ENCODE measurements around the gene NOC2L.
"Not testable (repeated sequence)": the region's sequence is repeated elsewhere in the genome, so short reads cannot be mapped to it uniquely, and the experiment has no call there.

The NOC2L gene

DNA sequence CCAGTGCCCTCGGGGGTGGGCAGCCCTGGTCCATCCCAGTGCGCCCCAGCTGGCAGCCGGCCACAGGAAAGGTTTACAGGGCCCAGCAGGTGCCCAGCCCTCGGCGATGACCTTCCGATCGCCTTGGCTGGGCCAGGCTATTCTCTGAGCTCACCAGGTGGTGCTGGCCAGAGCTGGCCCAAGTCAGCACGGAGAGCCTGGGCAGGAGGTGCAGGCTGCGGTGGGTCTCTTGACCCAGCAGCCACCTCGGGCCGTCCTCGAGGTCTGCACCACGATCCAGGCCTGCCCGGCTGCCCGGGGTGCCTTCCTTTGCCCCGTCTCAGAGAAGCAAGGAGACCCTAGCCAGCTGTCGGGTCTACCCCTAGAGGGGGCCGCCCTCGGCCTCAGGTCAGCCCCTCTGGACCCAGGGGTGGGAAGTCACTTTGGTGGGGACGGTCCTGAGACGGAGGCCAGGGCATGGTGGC is 22.5 kb upstream of the NOC2L start:
- DNase-seq (ENCODE audit: insufficient read length, low spot score) (no peak), FAIRE-seq (no peak)
- no peak for TF ChIP-seq TAF1 (IDR thresholded peaks at IDR 0.05; ENCODE audit: low read depth, low read length)
- no peak for TF ChIP-seq SPI1 (IDR thresholded peaks at IDR 0.05; ENCODE audit: low read depth, low read length)
- no peak for TF ChIP-seq PAX5 (IDR thresholded peaks at IDR 0.05; ENCODE audit: insufficient read depth, low read length, severe bottlenecking)
- no peak for TF ChIP-seq POLR2AphosphoS5 (IDR thresholded peaks at IDR 0.05; ENCODE audit: low read depth, low read length)
- TF ChIP-seq POLR2A (IDR thresholded peaks at IDR 0.05; ENCODE audit: low read depth, low read length), result no peak
- no peak for TF ChIP-seq POU2F2 (IDR thresholded peaks at IDR 0.05; ENCODE audit: low read depth, low read length)

DNA sequence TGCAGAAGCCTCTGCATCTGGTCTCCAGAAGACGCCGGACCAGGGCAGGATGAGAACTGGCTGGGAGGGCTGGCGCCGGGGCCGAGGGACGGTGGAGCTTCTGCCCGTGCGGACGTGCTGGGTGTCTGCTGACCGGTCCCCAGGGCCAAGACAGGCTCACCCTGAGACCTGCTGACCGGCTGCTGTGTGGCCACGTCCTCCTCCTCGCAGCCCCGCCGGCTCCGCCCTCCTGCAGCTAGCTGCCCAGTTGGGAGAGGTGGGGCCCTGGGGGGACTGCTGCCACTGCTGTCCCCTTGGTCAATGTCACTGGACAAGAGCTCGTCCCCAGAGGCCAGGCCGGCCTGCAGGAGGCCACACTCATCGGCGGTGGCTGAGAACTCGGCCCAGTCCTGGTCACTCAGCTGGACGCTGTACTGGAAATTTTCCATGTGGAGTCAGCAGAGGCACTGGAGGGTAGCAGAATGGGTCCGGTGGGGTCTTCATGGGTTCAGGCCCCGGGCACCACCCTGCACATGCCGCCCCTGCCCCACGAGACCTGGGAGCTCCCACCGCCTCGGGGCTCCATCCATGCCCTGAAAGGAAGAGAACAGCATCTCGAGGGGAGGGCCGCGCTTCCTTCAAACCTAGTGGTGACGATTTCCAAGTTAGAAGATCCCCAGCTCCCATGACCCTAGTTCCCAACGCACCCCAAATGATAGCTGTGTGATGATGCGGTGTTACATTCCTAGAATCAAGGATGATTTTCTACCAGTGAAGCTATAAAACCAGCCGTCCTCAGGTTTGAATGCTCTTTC is 21.7 kb upstream of the NOC2L start:
- TF ChIP-seq POLR2A (IDR thresholded peaks at IDR 0.05; ENCODE audit: low read depth, low read length) (no peak), TAF1 (IDR thresholded peaks at IDR 0.05; ENCODE audit: low read depth, low read length) (no peak), SPI1 (IDR thresholded peaks at IDR 0.05; ENCODE audit: low read depth, low read length) (no peak), POU2F2 (IDR thresholded peaks at IDR 0.05; ENCODE audit: low read depth, low read length) (no peak), POLR2AphosphoS5 (IDR thresholded peaks at IDR 0.05; ENCODE audit: low read depth, low read length) (no peak), PAX5 (IDR thresholded peaks at IDR 0.05; ENCODE audit: insufficient read depth, low read length, severe bottlenecking) (no peak)
- FAIRE-seq, result no peak
- DNase-seq (ENCODE audit: insufficient read length, low spot score), result no peak

- TF ChIP-seq SPI1 (IDR thresholded peaks at IDR 0.05; ENCODE audit: low read depth, low read length) (no peak), TAF1 (IDR thresholded peaks at IDR 0.05; ENCODE audit: low read depth, low read length) (no peak), PAX5 (IDR thresholded peaks at IDR 0.05; ENCODE audit: insufficient read depth, low read length, severe bottlenecking) (no peak), POLR2A (IDR thresholded peaks at IDR 0.05; ENCODE audit: low read depth, low read length) (no peak), POLR2AphosphoS5 (IDR thresholded peaks at IDR 0.05; ENCODE audit: low read depth, low read length) (no peak), POU2F2 (IDR thresholded peaks at IDR 0.05; ENCODE audit: low read depth, low read length) (no peak)
- DNase-seq (ENCODE audit: insufficient read length, low spot score) (no peak), FAIRE-seq (no peak)
Measured at GRCh38 chr1:980137-980571, 21.1 kb upstream of the NOC2L start.

GRCh38 chr1:979744-980072 is 20.7 kb upstream of the NOC2L start:
- DNase-seq (ENCODE audit: insufficient read length, low spot score), result no peak
- TF ChIP-seq POLR2A (IDR thresholded peaks at IDR 0.05; ENCODE audit: low read depth, low read length) (no peak), POLR2AphosphoS5 (IDR thresholded peaks at IDR 0.05; ENCODE audit: low read depth, low read length) (no peak), PAX5 (IDR thresholded peaks at IDR 0.05; ENCODE audit: insufficient read depth, low read length, severe bottlenecking) (no peak), TAF1 (IDR thresholded peaks at IDR 0.05; ENCODE audit: low read depth, low read length) (no peak), SPI1 (IDR thresholded peaks at IDR 0.05; ENCODE audit: low read depth, low read length) (no peak), POU2F2 (IDR thresholded peaks at IDR 0.05; ENCODE audit: low read depth, low read length) (no peak)
- no peak for FAIRE-seq

DNA sequence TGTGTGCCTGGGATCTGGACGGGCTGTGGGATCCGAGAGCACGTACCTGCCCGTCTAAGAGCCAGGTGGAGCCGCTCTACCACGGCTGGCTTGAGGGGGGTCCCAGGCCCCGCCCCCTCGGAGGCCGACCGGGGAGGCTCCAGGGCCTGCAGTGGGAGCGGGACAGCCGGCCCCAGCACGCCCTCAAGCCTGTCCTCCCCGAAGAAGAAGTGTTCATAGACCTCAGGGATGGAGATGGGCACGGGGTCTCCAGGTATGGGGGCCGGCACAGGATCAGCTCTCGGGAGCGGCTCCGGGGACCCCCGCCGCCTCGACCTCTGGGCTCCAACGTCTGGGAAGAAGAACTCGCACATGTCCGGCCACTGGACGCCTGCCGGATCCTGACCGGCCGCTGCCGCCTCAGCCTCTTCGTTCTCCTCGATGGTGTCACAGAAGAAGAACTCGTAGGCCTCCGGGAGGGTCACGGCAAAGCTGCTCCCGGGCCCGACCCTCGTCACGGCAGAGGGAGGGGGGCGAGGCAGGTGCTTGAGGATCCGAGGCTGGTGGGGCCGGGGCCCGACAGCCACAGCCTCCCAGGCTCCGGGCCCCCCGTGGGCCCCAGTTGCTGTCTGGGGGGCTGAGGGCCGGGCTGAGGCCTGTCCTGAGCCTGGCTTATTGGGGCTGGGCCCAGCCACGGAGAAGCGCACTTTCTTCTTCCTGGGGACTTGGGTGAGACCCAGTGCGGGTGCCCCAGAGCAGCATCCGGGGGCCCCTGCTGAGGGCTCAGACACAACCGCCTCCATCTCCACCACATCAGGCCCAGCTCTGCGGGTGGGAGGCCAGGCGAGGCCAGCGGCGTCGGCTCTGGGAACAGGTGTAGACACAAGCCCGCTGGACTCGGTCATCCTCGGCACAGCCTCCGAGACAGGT is 20.0 kb upstream of the NOC2L start:
- FAIRE-seq (no peak), DNase-seq (ENCODE audit: insufficient read length, low spot score) (no peak)
- TF ChIP-seq TAF1 (IDR thresholded peaks at IDR 0.05; ENCODE audit: low read depth, low read length), result no peak

- TF ChIP-seq POLR2A (IDR thresholded peaks at IDR 0.05; ENCODE audit: low read depth, low read length), result no peak
- TF ChIP-seq POU2F2 (IDR thresholded peaks at IDR 0.05; ENCODE audit: low read depth, low read length), result no peak
- no peak for TF ChIP-seq SPI1 (IDR thresholded peaks at IDR 0.05; ENCODE audit: low read depth, low read length)
- no peak for TF ChIP-seq TAF1 (IDR thresholded peaks at IDR 0.05; ENCODE audit: low read depth, low read length)
- TF ChIP-seq PAX5 (IDR thresholded peaks at IDR 0.05; ENCODE audit: insufficient read depth, low read length, severe bottlenecking), result no peak
- TF ChIP-seq POLR2AphosphoS5 (IDR thresholded peaks at IDR 0.05; ENCODE audit: low read depth, low read length), result no peak
- FAIRE-seq (no peak), DNase-seq (ENCODE audit: insufficient read length, low spot score) (no peak)
Measured at GRCh38 chr1:978069-978834, 19.2 kb upstream of the NOC2L start.

- DNase-seq (ENCODE audit: insufficient read length, low spot score); FAIRE-seq: not testable (repeated sequence)
Measured at GRCh38 chr1:976791-977190, 17.7 kb upstream of the NOC2L start.

DNA sequence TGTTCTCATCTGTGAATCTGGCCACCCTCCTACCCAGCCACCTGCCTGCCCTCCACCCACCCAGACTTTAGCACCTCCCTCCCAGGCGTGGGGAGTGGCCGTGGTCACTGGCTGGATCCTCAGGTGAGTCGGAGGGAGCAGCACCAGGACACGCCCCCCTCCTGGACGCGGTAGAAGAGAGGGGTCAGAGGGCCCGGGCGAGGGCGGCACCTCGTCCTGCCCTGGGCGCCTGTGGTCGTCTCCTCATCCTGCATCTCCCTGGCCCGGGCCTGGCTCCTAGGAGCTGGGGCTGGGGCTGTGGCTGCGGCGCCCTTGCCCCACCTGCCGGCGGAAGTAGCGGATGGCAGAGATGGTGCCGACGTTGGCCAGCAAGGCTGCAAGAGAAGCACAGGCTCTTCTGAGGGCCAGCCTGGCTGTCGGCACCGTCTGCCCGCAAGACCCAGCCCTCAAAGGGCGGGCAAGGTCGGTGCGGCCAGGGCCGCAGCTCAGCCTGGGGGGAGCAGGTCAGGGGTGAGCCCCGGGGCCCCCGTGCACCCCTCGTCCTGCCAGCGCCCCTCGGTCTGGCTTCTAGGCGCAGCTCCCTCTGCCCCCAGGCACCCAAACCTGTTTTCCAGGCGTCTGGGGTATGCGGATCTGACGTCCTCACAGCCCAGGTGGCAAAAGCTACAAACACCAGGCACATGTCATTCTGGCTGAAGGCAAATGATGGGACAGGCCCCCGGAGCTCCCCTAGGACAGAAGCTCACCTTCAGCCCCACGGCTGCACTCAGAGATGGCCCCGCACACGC is 17.0 kb upstream of the NOC2L start:
- peak; percentile 76 for FAIRE-seq
- TF ChIP-seq PAX5 (IDR thresholded peaks at IDR 0.05; ENCODE audit: insufficient read depth, low read length, severe bottlenecking) (no peak), POLR2A (IDR thresholded peaks at IDR 0.05; ENCODE audit: low read depth, low read length) (no peak), SPI1 (IDR thresholded peaks at IDR 0.05; ENCODE audit: low read depth, low read length) (no peak), TAF1 (IDR thresholded peaks at IDR 0.05; ENCODE audit: low read depth, low read length) (no peak), POU2F2 (IDR thresholded peaks at IDR 0.05; ENCODE audit: low read depth, low read length) (no peak), POLR2AphosphoS5 (IDR thresholded peaks at IDR 0.05; ENCODE audit: low read depth, low read length) (no peak)
- peak; percentile 79 for DNase-seq (ENCODE audit: insufficient read length, low spot score)

DNA sequence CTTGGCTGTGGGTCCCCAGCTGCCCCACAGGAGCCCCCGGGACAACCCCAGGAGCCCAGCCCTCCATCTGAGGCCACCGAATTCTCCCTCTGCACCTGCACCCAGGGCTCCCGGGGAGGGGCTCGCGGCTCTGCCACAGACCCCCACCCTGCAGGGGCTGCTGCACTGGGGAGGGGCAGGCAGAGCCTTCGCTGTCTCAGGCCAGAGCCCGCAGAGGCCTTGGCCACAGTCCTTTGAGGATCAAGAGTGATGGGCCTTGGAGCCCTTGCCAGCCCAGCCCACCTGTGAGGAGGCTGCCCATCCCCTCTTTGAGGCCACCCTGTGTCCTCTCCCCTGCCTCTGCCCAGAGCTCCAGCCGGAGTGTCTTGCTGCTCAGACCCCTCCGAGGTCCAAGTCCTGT is 16.3 kb upstream of the NOC2L start:
- TF ChIP-seq POLR2AphosphoS5 (IDR thresholded peaks at IDR 0.05; ENCODE audit: low read depth, low read length) (no peak), POLR2A (IDR thresholded peaks at IDR 0.05; ENCODE audit: low read depth, low read length) (no peak), POU2F2 (IDR thresholded peaks at IDR 0.05; ENCODE audit: low read depth, low read length) (no peak), TAF1 (IDR thresholded peaks at IDR 0.05; ENCODE audit: low read depth, low read length) (no peak), PAX5 (IDR thresholded peaks at IDR 0.05; ENCODE audit: insufficient read depth, low read length, severe bottlenecking) (no peak), SPI1 (IDR thresholded peaks at IDR 0.05; ENCODE audit: low read depth, low read length) (no peak)
- FAIRE-seq, result no peak
- DNase-seq (ENCODE audit: insufficient read length, low spot score), result no peak
